Ishikawa (cell line): ENCODE results near the gene GSK3B.

ENCODE experiments used
- CEBPB ChIP-seq: IDR thresholded peaks from 2 replicates; pipeline ENCODE4 v1.6.1; 2012
- CREB1 ChIP-seq: IDR thresholded peaks from 2 replicates; pipeline ENCODE4 v1.6.1; 2012; ENCODE audit warnings: low read depth
- EGR1 ChIP-seq: IDR thresholded peaks from 2 replicates; pipeline ENCODE4 v1.6.1; 2012
- EP300 ChIP-seq: IDR thresholded peaks from 2 replicates; pipeline ENCODE4 v1.6.1; 2012; ENCODE audit warnings: borderline replicate concordance
- FOXM1 ChIP-seq: IDR thresholded peaks from 2 replicates; pipeline ENCODE4 v1.6.1; 2012; ENCODE audit warnings: low read depth, borderline replicate concordance
- MAX ChIP-seq: IDR thresholded peaks from 2 replicates; pipeline ENCODE4 v1.6.1; 2012
- NFIC ChIP-seq: IDR thresholded peaks from 2 replicates; pipeline ENCODE4 v1.6.1; 2012
- RAD21 ChIP-seq: IDR thresholded peaks from 2 replicates; pipeline ENCODE4 v1.6.1; 2012; ENCODE audit warnings: low read depth
- TAF1 ChIP-seq: IDR thresholded peaks from 2 replicates; pipeline ENCODE4 v1.6.1; 2012; ENCODE audit warnings: low read depth, mild to moderate bottlenecking
- TCF12 ChIP-seq: IDR thresholded peaks from 2 replicates; pipeline ENCODE4 v1.6.1; 2012; ENCODE audit warnings: low read depth
- TEAD4 ChIP-seq: IDR thresholded peaks from 2 replicates; pipeline ENCODE4 v1.6.1; 2012
- YY1 ChIP-seq: IDR thresholded peaks from 2 replicates; pipeline ENCODE4 v1.6.1; 2012; ENCODE audit warnings: low read depth
- ZBTB7A ChIP-seq: IDR thresholded peaks from 2 replicates; pipeline ENCODE4 v1.6.1; 2012; ENCODE audit warnings: low read depth
- TF ChIP-seq, protein P1 (sequence below): IDR thresholded peaks from 2 replicates; pipeline ENCODE4 v1.6.1; 2012
- TF ChIP-seq, protein P2 (sequence below): IDR thresholded peaks from 2 replicates; pipeline ENCODE4 v1.6.1; 2012; ENCODE audit warnings: low read depth, mild to moderate bottlenecking

GSK3B gene

DNA sequence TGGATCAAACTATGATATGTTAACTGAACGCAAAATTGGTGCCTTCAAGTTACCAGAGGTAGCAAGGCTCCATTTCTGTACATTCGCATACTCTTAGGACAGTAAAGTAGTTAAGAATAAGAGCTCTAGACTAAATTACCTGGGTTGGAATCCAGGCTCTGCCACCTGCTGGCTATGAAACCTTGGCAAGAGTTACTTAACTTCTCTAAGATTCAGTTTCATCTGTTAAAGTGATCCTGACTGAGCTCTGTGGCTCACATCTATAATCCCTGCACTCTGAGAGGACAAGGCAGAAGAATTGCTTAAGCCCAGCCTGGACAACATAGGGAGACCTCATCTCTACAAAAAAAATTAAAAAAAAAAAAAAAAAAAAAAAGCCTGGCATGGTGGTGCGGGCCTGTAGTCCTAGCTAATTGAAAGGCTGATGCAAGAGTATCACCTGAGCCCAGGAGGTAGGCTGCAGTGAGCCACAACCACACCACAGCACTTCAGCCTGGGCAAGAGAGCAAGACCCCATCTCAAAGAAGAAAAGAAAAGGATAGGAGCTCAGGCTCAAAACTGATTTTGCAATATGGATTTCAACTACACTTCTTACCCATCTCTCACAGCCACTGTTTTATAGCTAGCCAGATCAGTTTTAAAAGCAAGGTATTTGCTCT is 21.3 kb downstream of the GSK3B start:
- no peak for TF ChIP-seq MAX
- no peak for TF ChIP-seq FOXM1
- no peak for TF ChIP-seq YY1
- no peak for TF ChIP-seq TEAD4
- TF ChIP-seq EP300, result no peak
- no peak for TF ChIP-seq TAF1
- no peak for TF ChIP-seq ZBTB7A
- TF ChIP-seq, protein P1, sequence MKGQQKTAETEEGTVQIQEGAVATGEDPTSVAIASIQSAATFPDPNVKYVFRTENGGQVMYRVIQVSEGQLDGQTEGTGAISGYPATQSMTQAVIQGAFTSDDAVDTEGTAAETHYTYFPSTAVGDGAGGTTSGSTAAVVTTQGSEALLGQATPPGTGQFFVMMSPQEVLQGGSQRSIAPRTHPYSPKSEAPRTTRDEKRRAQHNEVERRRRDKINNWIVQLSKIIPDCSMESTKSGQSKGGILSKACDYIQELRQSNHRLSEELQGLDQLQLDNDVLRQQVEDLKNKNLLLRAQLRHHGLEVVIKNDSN, result no peak
- TF ChIP-seq CREB1, result no peak
- no peak for TF ChIP-seq RAD21

DNA sequence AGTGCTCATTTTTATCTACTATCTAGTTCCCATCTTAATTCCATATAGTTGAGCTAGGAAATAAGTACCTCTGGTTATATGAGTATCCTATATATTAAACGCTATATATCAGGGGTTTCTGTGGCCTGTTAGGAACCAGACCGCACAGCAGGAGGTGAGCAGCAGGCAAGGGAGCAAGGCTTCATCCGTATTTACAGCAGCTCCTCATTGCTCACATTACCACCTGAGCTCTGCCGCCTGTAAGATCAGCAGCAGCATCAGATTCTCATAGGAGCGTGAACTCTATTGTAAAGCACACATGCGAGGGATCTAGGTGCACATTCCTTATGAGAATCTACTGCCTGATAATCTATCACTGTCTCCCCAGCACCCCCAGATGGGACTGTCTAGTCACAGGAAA is 23.0 kb downstream of the GSK3B start:
- no peak for TF ChIP-seq NFIC
- no peak for TF ChIP-seq ZBTB7A
- TF ChIP-seq, protein P1, result no peak
- no peak for TF ChIP-seq EGR1
- no peak for TF ChIP-seq FOXM1
- TF ChIP-seq MAX, result no peak
- TF ChIP-seq RAD21, result no peak
- no peak for TF ChIP-seq TEAD4
- TF ChIP-seq EP300, result no peak

DNA sequence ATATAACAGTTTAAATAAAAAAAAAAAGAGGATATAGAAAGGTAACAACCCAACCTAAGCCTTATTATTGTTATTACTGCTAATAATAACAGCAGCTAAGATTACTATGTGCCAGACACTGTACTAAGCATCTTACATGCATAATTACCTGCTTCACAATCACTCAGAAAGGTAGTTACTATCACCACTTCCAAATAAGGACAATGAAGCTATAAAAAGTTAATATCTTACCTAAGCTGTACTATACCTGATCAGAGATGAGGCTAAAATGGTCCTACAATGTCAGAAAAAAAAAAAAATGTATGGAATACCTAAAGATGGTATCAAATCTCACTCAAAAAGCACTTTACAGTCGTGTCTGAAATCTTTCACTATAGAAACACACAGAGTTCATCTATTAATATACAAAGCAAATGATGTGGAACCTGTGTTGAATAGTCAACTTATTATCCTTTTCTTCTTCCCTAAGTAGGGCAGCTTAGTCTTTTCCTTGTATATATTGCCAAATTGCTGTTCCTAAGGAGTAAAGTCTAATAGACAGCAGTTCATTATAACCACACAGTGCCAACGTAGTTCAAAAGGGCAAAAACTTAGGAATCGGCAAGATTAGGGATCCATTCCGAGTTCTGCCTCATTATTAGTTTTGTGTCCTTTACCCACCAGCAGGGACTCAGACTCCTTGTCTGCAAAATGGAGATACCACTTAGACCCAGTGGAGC is 23.8 kb downstream of the GSK3B start:
- TF ChIP-seq YY1 (no peak), CEBPB (no peak), TEAD4 (no peak)
- TF ChIP-seq, protein P2, sequence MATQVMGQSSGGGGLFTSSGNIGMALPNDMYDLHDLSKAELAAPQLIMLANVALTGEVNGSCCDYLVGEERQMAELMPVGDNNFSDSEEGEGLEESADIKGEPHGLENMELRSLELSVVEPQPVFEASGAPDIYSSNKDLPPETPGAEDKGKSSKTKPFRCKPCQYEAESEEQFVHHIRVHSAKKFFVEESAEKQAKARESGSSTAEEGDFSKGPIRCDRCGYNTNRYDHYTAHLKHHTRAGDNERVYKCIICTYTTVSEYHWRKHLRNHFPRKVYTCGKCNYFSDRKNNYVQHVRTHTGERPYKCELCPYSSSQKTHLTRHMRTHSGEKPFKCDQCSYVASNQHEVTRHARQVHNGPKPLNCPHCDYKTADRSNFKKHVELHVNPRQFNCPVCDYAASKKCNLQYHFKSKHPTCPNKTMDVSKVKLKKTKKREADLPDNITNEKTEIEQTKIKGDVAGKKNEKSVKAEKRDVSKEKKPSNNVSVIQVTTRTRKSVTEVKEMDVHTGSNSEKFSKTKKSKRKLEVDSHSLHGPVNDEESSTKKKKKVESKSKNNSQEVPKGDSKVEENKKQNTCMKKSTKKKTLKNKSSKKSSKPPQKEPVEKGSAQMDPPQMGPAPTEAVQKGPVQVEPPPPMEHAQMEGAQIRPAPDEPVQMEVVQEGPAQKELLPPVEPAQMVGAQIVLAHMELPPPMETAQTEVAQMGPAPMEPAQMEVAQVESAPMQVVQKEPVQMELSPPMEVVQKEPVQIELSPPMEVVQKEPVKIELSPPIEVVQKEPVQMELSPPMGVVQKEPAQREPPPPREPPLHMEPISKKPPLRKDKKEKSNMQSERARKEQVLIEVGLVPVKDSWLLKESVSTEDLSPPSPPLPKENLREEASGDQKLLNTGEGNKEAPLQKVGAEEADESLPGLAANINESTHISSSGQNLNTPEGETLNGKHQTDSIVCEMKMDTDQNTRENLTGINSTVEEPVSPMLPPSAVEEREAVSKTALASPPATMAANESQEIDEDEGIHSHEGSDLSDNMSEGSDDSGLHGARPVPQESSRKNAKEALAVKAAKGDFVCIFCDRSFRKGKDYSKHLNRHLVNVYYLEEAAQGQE, result no peak

DNA sequence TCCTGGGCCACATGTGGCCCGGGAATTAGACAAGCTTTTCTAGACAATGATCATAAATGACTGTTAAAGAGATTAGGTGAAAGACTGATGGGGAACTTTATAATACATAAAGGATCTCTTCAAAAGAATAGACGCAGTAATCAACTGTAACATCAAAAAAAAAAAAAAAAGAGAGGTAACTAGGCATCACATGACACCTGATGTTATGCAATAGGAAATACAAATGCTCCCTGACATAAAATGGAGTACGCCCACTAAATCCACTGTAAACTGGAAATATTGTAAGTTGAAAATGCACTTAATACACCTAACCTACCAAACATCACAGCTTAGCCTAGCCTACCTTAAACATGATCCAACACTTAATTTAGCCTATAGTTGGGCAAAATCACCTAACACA is 27.2 kb downstream of the GSK3B start:
- no peak for TF ChIP-seq CREB1
- TF ChIP-seq CEBPB, result peak; percentile 62; the same call in 1 of the 2 replicates
- no peak for TF ChIP-seq FOXM1

GRCh38 chr3:120066634-120067033 is 27.6 kb downstream of the GSK3B start:
- TF ChIP-seq, protein P1, result no peak
- TF ChIP-seq FOXM1 (no peak), MAX (no peak), EGR1 (no peak), TAF1 (no peak), NFIC (no peak), TCF12 (no peak), YY1 (no peak), TEAD4 (no peak), CEBPB (no peak), ZBTB7A (no peak), EP300 (no peak), CREB1 (no peak), RAD21 (no peak)
- TF ChIP-seq, protein P2, result no peak
